Endothelial cell of hepatic sinusoid (primary cell): ENCODE data around the gene PNMA5.
"Not testable (repeated sequence)": the region's sequence is repeated elsewhere in the genome, so short reads cannot be mapped to it uniquely, and the experiment has no call there.

Experiments used
- in situ Hi-C: cut with HindIII; loops from 2 replicates; pipeline ENCODE4 v1.10.0; 2017; ENCODE audit warnings: low sequenced_read_pairs

PNMA5 gene

DNA sequence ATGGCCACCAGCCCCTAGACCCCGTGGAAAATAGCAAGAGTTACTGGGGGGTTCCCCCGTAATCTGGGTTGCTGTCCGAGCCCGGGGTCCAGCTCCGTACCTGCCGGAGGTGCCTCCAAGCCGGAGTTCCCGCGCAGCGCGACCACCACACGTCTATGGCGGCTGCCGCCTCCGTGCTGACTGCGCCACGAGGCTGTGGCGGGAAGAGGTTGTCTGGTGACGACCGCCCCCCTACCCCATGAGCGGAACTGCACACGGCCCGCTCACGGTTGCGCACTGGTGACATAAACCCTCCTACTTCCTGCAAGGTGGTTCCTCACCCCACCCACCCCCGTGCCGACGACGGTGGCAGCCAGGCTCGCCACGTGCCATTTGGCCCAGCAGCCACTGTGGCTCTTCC lies at the start of gene PNMA5:
Gene PNMA5 (minus strand): TSS at position 184 of the 400 bp plus-strand sequence. CDS start 2,518 bp downstream, outside the sequence.
- in situ Hi-C loops: no loop called here

DNA sequence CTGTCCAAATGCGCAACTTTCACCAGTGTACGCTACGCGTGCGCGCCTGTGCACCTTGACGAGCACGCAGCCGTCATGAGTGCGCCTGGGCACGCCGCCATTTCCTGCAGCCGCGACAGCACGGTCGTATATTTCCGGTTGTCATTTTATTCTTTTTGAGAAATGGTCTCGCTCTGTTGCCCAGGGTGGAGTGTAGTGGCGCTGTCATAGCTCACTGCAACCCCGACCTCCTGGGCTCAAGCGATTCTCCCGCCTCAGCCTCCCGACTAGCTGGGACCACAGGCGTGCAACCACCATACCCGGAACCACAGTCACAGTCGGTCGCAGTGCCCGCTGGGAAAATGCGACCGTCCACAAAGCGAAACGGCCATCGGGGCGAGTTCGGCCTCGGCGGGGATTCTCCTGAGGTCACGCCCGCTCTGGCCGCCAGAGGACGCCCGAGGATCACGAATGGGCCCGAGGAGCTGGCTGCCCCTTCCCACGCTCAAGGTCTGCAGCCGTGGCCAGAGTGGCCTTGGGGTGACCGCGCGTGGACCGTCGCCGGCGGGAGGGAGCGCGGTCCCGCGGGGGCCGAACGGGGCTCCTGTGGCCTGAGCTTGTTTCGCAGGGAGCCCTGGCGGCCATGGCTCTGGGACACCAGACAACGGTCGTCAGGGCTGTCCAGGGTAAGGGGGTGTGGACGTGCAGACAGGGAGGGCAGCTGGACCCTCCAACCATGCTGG lies 38.6 kb upstream of the PNMA5 start:
- in situ Hi-C loops: no loop called here

DNA sequence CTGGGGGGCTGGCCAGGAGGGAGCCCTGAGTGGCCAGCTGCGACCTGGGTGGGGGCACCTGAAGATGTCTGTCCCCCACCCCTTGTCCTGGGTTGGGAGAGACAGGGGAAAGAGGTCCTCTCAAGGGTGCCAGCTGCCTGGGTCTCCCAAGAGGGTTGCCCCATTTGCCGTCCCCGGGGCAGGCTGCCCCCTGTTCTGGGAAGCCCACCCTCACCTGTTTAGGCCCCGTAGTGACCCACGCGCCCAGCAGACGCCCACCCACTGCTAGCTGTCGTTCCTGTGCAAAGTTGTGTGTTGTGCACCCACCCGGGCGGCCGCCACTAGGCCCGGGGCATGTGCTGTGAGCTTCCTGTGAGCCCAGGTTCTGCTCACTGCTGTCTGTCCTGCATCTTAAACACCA lies 36.9 kb upstream of the PNMA5 start:
- in situ Hi-C loops: no loop called here

DNA sequence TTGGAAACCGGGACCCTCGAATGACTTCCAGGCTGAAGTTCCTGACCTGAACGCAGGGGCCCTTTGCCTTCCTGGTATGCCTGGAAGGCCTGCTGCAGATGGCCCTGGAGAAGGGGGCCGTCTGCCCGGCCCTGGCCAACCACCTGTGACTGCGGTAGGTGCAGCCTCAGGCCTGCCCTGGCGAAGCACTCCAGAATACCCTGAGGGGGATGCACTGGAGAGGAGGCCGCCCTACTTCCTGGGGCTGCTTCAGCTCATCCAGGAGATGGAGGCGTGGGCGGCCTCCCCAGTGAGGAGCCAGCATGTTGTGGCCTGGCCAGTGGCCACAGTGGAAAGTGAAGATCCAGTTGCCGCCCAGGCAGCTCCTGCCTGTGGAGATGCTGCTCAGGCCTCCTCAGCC lies 36.0 kb upstream of the PNMA5 start:
- in situ Hi-C loops: no loop called here

DNA sequence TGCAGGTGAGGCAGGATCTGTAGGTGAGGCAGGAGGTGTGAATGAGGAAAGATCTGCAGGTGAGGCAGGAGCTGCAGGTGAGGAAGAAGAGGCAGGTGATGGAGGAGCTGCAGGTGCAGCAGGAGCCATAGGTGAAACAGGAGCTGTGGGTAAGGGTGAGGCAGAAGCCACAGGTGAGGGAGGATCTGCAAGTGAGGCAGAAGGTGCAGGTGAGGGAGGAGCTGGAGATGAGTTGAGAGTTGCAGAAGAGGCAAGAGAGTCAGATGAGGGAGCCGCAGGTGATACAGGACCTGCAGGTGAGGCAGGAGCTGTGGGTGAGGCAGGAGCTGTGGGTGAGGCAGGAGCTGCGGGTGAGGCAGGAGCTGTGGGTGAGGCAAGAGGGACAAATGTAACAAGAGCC lies 35.2 kb upstream of the PNMA5 start:
- in situ Hi-C loops: no loop called here

DNA sequence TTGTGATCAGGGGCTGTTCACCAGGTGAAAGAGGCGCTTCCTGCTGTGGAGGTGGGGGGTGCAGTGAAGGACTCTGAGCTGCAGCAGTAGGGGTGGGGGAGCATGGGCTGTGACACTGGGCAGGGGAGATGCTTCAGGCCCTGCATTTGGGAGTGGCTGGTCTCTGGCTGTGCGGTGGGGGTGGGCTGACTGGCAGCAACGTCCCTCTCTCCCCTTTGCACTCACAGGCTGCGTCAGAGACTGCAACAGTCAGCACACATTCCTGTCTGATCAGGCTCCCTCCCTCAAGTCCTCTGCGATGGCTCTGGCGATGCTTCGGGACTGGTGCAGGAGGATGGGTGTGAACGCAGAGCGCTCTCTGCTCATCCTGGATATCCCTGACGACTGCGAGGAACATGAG lies 34.6 kb upstream of the PNMA5 start:
- in situ Hi-C loops: not testable (repeated sequence)

DNA sequence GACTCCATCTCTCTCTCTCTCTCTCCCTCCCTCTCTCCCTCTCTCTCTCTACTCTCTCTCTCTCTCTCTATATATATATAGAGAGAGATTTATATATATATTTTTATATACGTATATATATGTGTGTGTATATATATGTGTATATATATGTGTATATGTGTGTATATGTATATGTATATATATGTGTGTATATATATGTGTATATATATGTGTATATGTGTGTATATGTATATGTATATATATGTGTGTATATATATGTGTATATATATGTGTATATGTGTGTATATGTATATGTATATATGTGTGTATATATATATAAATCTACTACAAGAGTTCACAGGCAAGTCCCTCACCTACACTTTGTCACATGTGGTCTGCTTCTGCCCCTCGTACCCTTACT lies 32.6 kb upstream of the PNMA5 start:
- in situ Hi-C loops: not testable (repeated sequence)

DNA sequence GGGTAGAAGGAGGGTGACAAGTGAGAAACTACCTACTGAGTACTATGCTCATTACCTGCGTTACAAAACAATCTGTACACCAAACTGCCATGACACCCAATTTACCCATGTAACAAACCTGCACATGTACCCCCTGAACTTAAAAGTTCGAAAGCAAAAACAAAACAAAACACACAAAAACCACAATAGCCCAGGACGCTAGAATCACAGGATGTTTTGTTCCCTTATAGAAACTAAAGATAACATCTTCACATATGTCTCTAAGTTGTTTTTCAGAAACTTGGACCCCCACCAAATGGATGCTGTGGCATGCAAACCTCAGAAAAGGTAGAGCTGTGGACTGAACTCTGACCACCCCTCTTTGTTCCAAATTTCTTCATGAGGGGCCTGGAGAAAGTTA lies 25.2 kb upstream of the PNMA5 start:
- in situ Hi-C loops: no loop called here

DNA sequence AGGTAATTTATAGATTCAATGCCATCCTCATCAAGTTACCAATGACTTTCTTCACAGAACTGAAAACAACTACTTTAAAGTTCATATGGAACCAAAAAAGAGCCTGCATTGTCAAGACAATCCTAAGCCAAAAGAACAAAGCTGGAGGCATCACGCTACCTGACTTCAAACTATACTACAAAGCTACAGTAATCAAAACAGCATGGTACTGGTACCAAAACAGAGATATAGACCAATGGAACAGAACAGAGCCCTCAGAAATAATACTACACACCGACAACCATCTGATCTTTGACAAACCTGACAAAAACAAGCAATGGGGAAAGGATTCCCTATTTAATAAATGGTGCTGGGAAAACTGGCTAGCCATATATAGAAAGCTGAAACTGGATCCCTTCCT lies 23.3 kb upstream of the PNMA5 start:
- in situ Hi-C loops: not testable (repeated sequence)

DNA sequence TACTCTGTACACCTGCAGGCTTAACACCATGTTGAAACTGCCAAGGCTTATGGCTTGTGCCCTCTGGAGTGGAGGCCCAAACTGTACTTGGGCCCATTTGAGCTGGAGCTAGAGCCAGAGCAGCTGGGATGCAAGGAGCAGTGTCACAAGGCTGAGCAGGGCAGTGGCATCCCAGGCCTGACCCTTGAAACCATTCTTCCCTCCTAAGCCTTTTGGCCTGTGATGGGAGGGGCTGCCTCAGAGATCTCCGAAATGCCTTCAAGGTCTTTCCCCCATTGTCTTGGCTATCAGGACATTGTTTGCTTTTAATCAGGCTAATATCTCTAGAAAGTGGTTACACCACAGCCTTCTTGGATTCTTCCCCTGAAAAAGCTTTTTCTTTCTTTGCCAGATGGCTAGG lies 10.9 kb upstream of the PNMA5 start:
- in situ Hi-C loops: no loop called here

DNA sequence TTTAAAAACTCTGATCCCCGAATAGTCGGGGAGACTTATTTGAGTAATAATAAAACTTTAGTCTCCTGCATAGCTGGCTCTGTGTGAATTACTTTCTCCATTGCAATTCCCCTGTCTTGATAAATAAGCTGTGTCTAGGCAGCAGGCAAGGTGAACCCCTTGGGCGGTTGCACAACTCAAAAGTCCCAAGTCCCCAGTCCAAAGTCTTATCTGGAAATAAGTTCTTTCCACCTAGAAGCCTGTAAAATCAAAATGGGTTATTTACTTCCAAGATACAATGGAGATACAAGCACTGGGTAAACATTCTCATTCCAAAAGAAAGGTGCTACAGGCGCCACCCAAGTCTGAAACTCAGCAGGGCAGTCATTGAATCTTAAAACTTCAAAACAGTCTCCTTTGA lies 10.1 kb upstream of the PNMA5 start:
- in situ Hi-C loops: no loop called here

DNA sequence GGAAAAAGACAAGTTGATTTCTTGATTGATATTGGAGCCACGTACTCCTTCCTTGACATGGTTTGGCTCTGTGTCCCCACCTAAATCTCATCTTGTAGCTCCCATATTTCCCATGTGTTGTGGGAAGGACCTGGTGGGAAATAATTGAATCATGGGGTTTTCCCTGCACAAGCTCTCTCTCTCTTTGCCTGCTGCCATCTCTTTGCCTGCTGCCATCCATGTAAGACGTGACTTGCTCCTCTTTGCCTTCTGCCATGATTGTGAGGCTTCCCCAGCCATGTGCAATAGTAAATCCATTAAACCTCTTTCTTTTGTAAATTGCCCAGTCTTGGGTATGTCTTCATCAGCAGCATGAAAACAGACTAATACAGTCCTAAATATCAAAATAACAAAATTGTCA lies 8.3 kb upstream of the PNMA5 start:
- in situ Hi-C loops: not testable (repeated sequence)

DNA sequence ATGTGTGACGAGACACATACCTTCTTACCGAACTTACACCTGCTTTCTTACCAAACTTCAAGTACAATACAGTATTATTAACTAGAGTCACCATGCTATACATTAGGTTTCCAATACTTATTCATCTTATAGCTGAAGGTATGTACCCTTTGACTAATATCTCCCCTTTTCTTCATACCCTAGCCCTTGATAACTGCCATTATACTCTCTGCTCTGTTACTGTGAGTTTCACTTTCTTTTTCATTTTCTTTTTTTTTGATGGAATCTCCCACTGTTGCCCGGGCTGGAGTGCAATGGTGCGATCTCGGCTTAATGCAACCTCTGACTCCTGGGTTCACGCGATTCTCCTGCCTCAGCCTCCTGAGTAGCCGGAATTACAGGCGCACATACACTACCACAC lies 3.4 kb upstream of the PNMA5 start:
- in situ Hi-C loops: no loop called here

DNA sequence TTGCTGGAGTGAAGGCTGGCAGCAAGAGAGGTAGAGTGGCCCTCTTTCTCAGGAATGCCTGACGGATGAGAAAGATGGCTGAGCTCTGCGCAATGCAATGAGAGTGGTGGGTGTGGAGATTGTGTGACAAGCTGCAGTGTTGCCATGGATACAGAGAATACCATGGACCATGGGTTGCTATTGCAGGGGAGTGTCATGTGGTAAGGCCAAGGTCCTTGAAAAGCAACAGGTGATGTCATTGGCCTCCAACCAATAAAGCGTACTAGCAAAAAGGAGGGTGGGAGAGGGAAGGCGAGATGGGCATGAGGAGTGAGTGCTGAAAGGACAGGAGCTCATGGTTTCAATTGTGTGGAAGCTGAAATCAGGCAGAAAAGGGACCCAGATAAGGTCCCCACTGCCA lies 1.8 kb downstream of the PNMA5 start:
- in situ Hi-C loops: no loop called here

DNA sequence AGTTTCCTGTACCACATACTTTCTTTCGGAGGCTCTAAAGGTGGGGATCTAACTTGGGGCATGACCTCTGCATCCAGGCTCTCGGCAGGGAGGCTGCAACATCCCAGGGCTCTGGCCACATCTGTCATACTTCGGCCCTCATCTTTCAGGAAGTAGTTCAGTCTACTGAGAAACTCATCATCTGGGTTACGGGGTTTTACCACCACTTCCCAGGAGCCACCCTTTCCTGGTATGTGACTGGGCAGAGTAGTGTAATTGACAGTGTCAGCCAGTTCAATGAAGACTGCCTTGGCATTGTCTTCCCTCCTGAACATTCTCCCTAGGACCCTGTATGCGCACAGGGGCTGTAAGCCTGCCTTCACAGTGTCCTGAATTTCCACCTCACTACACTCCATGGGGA lies 2.8 kb downstream of the PNMA5 start:
- in situ Hi-C loops: no loop called here

DNA sequence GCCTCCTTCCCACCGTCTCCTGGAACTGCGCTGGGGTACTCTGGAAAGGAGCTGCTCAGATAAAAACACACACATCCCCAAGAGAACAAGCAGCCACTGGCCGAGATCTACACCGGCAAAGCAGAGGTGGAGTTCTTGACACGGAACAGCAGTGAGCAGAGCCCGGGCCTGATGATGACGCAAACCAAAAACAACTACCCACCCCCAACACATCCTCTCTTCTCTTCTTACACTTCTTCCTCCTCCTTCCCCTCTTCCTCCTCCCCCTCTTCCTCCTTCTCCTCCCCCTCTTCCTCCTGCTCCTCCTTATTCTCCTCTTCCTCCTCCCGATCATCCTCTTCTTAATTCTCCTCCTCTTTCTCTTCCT lies 4.6 kb downstream of the PNMA5 start:
- in situ Hi-C loops: no loop called here

DNA sequence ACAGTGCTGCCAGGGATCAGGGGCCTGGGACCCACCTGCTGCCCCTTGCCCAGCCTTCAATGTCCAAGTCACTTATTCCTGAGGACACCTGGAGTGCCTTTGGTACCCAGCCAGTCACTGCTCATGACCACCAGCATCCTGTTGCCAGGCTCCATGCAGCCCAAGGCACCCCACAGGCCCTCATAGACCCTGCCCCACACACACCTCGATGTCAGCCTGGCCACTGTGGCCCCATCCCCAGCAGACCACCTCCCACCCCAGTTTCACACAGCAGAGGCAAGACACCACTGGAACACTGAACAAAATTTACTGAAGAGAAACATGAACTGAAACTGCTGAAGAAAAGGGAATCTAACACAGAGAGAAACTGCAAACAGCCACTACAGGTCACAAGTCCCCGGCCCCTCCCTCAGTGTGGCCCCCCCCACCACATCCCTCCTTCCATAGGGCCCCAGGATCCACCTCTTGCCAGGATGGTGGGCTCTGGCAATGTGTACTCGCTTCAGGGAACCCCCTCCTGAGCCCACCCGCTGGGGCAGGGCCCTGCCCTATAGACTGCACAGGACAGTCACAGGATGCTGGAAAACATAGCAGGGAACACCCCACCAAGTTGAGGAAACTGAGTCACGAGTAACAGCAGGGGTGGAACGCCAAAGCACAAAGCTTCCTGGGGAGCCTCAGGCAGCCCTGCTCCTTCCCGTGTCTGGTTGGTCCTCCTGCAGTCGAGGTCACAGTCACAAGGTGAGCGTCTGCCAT lies 5.2 kb downstream of the PNMA5 start:
- in situ Hi-C loops: no loop called here

DNA sequence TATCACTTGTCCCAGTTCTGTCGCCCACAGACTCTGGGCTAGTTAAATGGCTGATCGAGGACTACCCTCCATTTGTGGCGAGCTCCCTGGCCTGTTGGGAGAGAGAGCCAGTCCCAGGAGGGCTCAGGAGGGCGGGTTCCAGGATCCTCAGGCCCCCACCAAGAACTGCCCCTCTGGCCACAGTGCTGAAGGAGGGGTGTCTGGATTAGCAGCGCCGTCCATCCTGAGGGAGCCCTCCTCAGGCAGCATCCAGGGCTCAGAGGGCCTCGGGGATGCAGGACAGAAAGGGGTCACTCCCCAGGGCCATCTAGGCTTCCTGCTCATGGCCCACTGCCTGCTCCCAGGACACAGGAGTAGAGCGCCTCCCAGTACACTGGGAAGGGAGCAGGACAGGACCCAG lies 6.1 kb downstream of the PNMA5 start:
- in situ Hi-C loops: no loop called here

DNA sequence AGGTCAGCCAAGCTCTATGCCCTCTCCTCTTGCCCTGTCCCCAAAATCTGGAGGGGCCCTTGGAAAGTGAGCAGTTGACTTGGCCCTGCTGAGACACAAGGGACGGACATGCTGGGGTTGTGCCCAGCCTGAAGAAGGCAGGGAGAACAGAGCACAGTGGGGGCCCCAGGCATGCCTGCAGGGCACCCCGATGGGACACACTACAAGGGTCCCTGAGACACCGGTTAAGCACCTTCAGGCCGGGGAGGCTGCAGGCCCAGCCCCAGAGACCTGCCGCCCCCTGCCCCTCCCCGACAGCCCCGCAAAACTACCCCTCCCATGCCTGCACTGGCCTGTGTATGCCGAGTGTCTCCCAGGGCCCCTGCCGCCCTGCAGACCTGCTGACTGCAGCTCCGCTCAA lies 6.8 kb downstream of the PNMA5 start:
- in situ Hi-C loops: not testable (repeated sequence)

DNA sequence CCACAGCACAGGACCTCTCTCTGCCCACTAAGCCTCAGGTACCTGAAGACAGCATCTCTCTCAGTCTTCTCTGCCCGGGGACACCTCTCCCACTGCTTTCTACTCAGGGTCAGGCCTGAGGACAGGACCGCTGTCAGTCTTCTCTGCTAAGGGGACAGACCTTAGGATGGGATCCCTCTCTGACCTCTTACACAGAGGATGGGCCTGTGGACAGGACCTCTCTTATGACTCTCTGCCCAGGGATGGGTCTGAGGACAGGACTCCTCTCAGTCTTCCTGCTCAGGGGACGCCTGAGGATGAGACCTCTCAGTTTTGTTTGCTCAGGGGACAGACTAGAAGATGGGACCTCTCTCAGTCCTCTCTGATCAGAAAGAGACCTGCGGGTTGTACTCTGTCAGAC lies 8.5 kb downstream of the PNMA5 start:
- in situ Hi-C loops: not testable (repeated sequence)

DNA sequence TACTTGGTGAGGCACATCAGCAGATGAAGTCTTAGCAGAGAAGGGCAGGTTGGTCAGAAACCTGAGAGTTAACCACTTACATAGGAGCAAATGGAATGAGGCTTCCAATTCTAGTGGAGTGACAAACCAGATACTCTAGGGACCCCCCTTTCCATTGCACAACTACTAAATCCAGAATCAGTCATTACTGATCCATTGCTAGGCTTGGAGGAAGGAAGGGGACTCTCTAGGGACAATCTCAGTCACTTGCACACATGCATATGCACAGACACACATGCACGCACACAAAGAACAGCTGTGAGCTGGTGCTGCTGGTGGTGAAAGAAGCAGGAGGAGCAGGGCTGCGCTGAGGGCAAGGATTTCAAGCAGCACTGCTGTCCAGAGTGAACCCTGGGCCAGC lies 25.7 kb downstream of the PNMA5 start:
- in situ Hi-C loops: no loop called here

DNA sequence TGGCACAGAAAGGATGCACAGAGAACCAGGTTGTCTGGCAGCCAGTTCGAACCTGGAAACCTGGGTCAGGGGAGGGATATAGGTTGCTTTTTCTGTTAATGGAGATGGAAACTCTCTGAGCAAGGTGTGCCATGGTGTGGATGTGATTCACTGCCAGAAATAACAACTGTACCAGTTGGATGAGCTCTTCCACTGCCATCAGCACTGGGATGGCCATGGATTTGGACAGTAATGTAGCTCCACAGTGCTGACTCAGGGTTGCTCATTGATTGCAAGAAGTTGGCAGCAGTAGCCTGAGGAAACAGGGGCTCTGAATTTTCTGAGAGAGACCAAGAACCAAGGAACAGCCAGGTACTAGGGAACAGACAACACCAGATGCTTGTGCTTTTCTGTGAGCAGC lies 33.8 kb downstream of the PNMA5 start:
- in situ Hi-C loops: no loop called here

DNA sequence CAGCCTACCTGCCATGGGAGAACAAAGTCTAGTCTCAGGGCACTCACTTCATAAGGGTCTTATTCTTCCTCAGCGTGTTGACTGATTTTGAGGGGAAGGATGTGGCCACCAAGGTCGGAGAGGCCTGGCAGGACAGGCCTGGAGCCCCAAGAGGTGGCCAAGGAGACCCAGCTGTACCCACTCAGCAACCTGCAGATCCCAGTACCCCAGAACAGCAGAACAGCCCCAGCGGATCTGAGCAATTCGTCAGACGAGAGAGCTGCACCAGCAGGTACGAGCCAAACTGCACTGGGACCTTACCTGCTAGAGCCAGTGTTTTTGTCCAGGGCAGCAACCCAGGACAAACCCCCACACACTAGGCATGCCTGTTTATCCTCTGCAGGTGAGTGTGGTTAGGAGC lies 34.3 kb downstream of the PNMA5 start:
- in situ Hi-C loops: no loop called here
